Activated B cell treated with CpG ODN at 0.5 μM for 24 hours (primary cell): ENCODE results near the gene MAP1LC3B. TPM values are rescaled to one million over a fixed set of nuclear protein-coding genes. Genes with fewer than 3 reads are reported as not detected.

ENCODE experiments used
- ATAC-seq: fragments of 200-7000 bp; cut with Tn5 transposase; one replicate; pipeline ENCODE4 v1.10.0; 2021; ENCODE audit warnings: low read depth, mild to moderate bottlenecking, moderate library complexity
- CTCF ChIA-PET: fragments of 350-600 bp; sonication (Branson Sonifier 250); formaldehyde crosslinking; loops from one replicate; lab custom pipeline; 2021; ENCODE audit warnings: antibody characterized with exemption; lab: Charles Lee
- POLR2A ChIA-PET: fragments of 350-600 bp; sonication (Branson Sonifier 250); formaldehyde crosslinking; loops from one replicate; lab custom pipeline; 2021; ENCODE audit warnings: antibody characterized with exemption; lab: Charles Lee
- DNase-seq: peaks from one replicate; pipeline ENCODE4 v3.0.0; 2022
- H3K27ac Mint-ChIP-seq: one replicate; pipeline ENCODE4 v1.8.0; 2020; ENCODE audit warnings: mixed read lengths
- H3K27me3 Mint-ChIP-seq: one replicate; pipeline ENCODE4 v1.8.0; 2021; ENCODE audit warnings: mixed read lengths
- H3K36me3 Mint-ChIP-seq: one replicate; pipeline ENCODE4 v1.8.0; 2021; ENCODE audit warnings: low read depth, mixed read lengths
- H3K4me1 Mint-ChIP-seq: one replicate; pipeline ENCODE4 v1.8.0; 2021; ENCODE audit warnings: mixed read lengths
- H3K4me3 Mint-ChIP-seq: one replicate; pipeline ENCODE4 v1.8.0; 2020; ENCODE audit warnings: mild to moderate bottlenecking, mixed read lengths
- H3K9me3 Mint-ChIP-seq: one replicate; pipeline ENCODE4 v1.8.0; 2020; ENCODE audit warnings: mixed read lengths
- intact Hi-C: fragments of 100-400 bp; cut with micrococcal nuclease; formaldehyde crosslinking; loops from one replicate; pipeline ENCODE4 v1.15.1; 2024
- total RNA-seq: library from RNA; stranded (reverse); gene quantifications from 2 replicates; pipeline ENCODE4 v1.2.3, GENCODE V29; 2022
- TF ChIP-seq, protein P1 (sequence below): fragments of 200-600 bp; IDR thresholded peaks from one replicate; pipeline ENCODE4 v1.8.0; 2022; ENCODE audit warnings: antibody characterized with exemption, mild to moderate bottlenecking

Gene MAP1LC3B
- total RNA-seq, 1 donor from 2014 or later = 52.9 TPM

- Mint-ChIP-seq H3K27me3 (peaks cover 1% of the 10 kb centered on the region), H3K4me1 (peaks cover 4% of the 10 kb centered on the region), H3K36me3 (no peaks in the 10 kb centered on the region), H3K9me3 (no peaks in the 10 kb centered on the region), H3K4me3 (no peak overlapping the region), H3K27ac (no peak overlapping the region)
- DNase-seq (no peak), ATAC-seq (no peak)
- CTCF ChIA-PET = no interaction called here
- intact Hi-C loops = no loop called here
- POLR2A ChIA-PET = no interaction called here
- TF ChIP-seq, protein P1, sequence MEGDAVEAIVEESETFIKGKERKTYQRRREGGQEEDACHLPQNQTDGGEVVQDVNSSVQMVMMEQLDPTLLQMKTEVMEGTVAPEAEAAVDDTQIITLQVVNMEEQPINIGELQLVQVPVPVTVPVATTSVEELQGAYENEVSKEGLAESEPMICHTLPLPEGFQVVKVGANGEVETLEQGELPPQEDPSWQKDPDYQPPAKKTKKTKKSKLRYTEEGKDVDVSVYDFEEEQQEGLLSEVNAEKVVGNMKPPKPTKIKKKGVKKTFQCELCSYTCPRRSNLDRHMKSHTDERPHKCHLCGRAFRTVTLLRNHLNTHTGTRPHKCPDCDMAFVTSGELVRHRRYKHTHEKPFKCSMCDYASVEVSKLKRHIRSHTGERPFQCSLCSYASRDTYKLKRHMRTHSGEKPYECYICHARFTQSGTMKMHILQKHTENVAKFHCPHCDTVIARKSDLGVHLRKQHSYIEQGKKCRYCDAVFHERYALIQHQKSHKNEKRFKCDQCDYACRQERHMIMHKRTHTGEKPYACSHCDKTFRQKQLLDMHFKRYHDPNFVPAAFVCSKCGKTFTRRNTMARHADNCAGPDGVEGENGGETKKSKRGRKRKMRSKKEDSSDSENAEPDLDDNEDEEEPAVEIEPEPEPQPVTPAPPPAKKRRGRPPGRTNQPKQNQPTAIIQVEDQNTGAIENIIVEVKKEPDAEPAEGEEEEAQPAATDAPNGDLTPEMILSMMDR = no peak
These were observed 40.3 kb downstream of the MAP1LC3B start for GRCh38 chr16:87432330-87432915.

- DNase-seq (no peak), ATAC-seq (no peak)
- TF ChIP-seq, protein P1 = no peak
- Mint-ChIP-seq H3K4me3 (no peak overlapping the region), H3K36me3 (no peaks in the 10 kb centered on the region), H3K9me3 (no peaks in the 10 kb centered on the region), H3K4me1 (peaks cover 4% of the 10 kb centered on the region), H3K27me3 (peaks cover 1% of the 10 kb centered on the region), H3K27ac (no peak overlapping the region)
- intact Hi-C loops = no loop called here
- POLR2A ChIA-PET = no interaction called here
- CTCF ChIA-PET = no interaction called here
These were observed 42.1 kb downstream of the MAP1LC3B start for GRCh38 chr16:87434146-87434667.

GRCh38 chr16:87435372-87436224, 43.5 kb downstream of the MAP1LC3B start:
- TF ChIP-seq, protein P1 = no peak
- ATAC-seq = no peak
- H3K9me3 Mint-ChIP-seq = no peaks in the 10 kb centered on the region
- peaks cover 1% of the 10 kb centered on the region for H3K27me3 Mint-ChIP-seq
- H3K4me3 Mint-ChIP-seq = no peak overlapping the region
- intact Hi-C loops = no loop called here
- POLR2A ChIA-PET = no interaction called here
- no peak overlapping the region for H3K27ac Mint-ChIP-seq
- peaks cover 4% of the 10 kb centered on the region for H3K4me1 Mint-ChIP-seq
- DNase-seq = no peak
- CTCF ChIA-PET = interaction anchor here (1.0 kb wide), 1 partner anchor 201 kb away, joined by 3 read pairs; no protein-coding TSS in a partner anchor
- H3K36me3 Mint-ChIP-seq = no peaks in the 10 kb centered on the region

DNA sequence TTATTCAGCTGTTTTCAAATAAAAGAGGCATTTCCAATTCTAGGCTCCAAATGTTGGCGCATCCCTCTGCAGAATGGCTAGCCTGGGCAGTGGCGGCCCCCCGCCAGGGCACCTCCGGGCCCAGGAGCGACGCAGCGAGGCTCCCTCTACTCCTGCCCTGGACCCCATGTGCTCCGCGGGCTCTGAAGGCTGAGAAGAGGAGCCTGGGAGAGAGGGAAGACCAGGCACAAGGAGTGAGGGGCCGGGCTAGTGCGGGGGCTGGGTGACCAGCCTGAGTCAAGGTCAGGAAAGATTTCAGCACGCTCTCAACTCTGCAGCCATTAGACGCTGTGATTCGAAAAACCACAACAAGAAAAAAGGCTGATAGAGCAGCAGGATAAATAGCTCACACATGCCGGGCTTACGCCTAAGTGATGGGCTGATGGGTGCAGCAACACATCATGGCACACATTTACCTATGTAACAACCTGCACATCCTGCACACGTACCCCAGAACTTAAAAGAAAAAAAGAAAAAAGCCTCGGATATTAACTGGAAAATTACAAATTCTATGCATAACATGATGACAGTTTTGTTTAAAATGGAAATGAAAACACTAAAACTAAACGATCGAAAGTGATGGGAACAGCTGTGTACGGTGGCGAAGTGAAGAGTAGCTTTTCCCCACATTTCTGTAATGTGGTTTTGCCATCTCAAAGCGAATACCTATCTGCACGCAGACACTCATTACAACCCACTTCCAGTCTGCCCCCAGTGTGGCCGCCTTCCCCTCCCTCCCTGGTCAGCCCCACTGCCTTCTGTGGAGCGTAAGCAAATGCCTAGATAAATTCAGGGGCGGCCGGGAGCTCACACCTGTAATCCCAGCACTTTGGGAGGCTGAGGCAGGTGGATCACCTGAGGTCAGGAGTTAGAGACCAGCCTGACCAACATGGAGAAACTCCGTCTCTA, 44.4 kb downstream of the MAP1LC3B start:
- DNase-seq = no peak

More for the DNA sequence above, 44.4 kb downstream of the MAP1LC3B start:
- ChIA-PET POLR2A (no interaction called here), CTCF (interaction anchor here (1.0 kb wide), 1 partner anchor 200 kb away, joined by 3 read pairs; no protein-coding TSS in a partner anchor)
- TF ChIP-seq, protein P1 = no peak
- Mint-ChIP-seq H3K4me3 (no peak overlapping the region), H3K36me3 (no peaks in the 10 kb centered on the region), H3K4me1 (peaks cover 4% of the 10 kb centered on the region), H3K9me3 (no peaks in the 10 kb centered on the region), H3K27ac (no peak overlapping the region), H3K27me3 (peaks cover 1% of the 10 kb centered on the region)
- no peak for ATAC-seq
- intact Hi-C loops = no loop called here
